ENCODE data around the gene TOMM70.

Gene TOMM70

GRCh38 chr3:100386437-100387074, 14.3 kb downstream of the TOMM70 start:
- no peak overlapping the region for H3K4me3 ChIP-seq (ENCODE audit: low read length)
- H3F3A ChIP-seq (ENCODE audit: insufficient read depth, low read length), result no peaks in the 10 kb centered on the region; the same call in 1 of the 2 replicates
- H3K9me2 ChIP-seq (replicated peaks; ENCODE audit: insufficient read depth, low read length), result no peaks in the 10 kb centered on the region
- TF ChIP-seq CTCF (IDR thresholded peaks at IDR 0.05; ENCODE audit: low read length), result no peak
- no peak for TF ChIP-seq EZH2 (optimal IDR thresholded peaks at IDR 0.05; ENCODE audit: low read depth, low read length)
- TF ChIP-seq EZH2phosphoT487 (IDR thresholded peaks at IDR 0.05; ENCODE audit: low read length), result no peak
- H2AFZ ChIP-seq (ENCODE audit: low read length), result no peak overlapping the region
- no peak overlapping the region for H3K27ac ChIP-seq (ENCODE audit: low read length)
- peaks cover 8% of the 10 kb centered on the region; the same call in 1 of the 2 replicates for H3K36me3 ChIP-seq (replicated peaks; ENCODE audit: insufficient read depth, low read length)
- H4K20me1 ChIP-seq (ENCODE audit: insufficient read depth, low read length), result peaks cover 8% of the 10 kb centered on the region; the same call in 1 of the 2 replicates
- H3K4me2 ChIP-seq (ENCODE audit: low read depth, low read length), result no peak overlapping the region
- H3K9ac ChIP-seq (ENCODE audit: low read length), result no peak overlapping the region
- DNase-seq, result no peak
- no peaks in the 10 kb centered on the region for H3K9me3 ChIP-seq (replicated peaks; ENCODE audit: insufficient read depth, low read length)
- peaks cover 87% of the 10 kb centered on the region for H3K79me2 ChIP-seq (ENCODE audit: low read length)
- H3K4me1 ChIP-seq (ENCODE audit: low read length), result no peaks in the 10 kb centered on the region
- H3K27me3 ChIP-seq (replicated peaks; ENCODE audit: insufficient read depth, low read length), result no peaks in the 10 kb centered on the region

- Histone ChIP-seq H3K27ac (ENCODE audit: low read length) (no peak overlapping the region), H3K79me2 (ENCODE audit: low read length) (peaks cover 78% of the 10 kb centered on the region), H3K36me3 (replicated peaks; ENCODE audit: insufficient read depth, low read length) (peaks cover 17% of the 10 kb centered on the region; the same call in 1 of the 2 replicates)
Observed at GRCh38 chr3:100384733-100385525, 16.0 kb downstream of the TOMM70 start.

GRCh38 chr3:100376301-100376700, 24.6 kb downstream of the TOMM70 start:
- Histone ChIP-seq H3K27me3 (replicated peaks; ENCODE audit: insufficient read depth, low read length) (no peaks in the 10 kb centered on the region), H3K4me3 (ENCODE audit: low read length) (no peak overlapping the region), H3K79me2 (ENCODE audit: low read length) (0 out of 2 replicates have a peak, but pooled peaks cover 10% of the 10 kb centered on the region), H3K27ac (ENCODE audit: low read length) (no peak overlapping the region), H3F3A (ENCODE audit: insufficient read depth, low read length) (no peaks in the 10 kb centered on the region), H2AFZ (ENCODE audit: low read length) (no peak overlapping the region), H4K20me1 (ENCODE audit: insufficient read depth, low read length) (no peaks in the 10 kb centered on the region), H3K36me3 (replicated peaks; ENCODE audit: insufficient read depth, low read length) (peaks cover 18% of the 10 kb centered on the region), H3K9ac (ENCODE audit: low read length) (no peak overlapping the region), H3K4me2 (ENCODE audit: low read depth, low read length) (no peak overlapping the region), H3K9me2 (replicated peaks; ENCODE audit: insufficient read depth, low read length) (no peaks in the 10 kb centered on the region), H3K4me1 (ENCODE audit: low read length) (no peaks in the 10 kb centered on the region), H3K9me3 (replicated peaks; ENCODE audit: insufficient read depth, low read length) (no peaks in the 10 kb centered on the region)
- no peak for DNase-seq
- no peak for TF ChIP-seq EZH2 (optimal IDR thresholded peaks at IDR 0.05; ENCODE audit: low read depth, low read length)
- no peak for TF ChIP-seq EZH2phosphoT487 (IDR thresholded peaks at IDR 0.05; ENCODE audit: low read length)
- TF ChIP-seq CTCF (IDR thresholded peaks at IDR 0.05; ENCODE audit: low read length), result no peak

More at GRCh38 chr3:100384733-100385525, 16.0 kb downstream of the TOMM70 start:
- H3K4me3 ChIP-seq (ENCODE audit: low read length), result no peak overlapping the region
- H3K4me1 ChIP-seq (ENCODE audit: low read length), result no peaks in the 10 kb centered on the region
- no peaks in the 10 kb centered on the region for H3K9me3 ChIP-seq (replicated peaks; ENCODE audit: insufficient read depth, low read length)
- H3K9ac ChIP-seq (ENCODE audit: low read length), result no peak overlapping the region
- H3K4me2 ChIP-seq (ENCODE audit: low read depth, low read length), result no peak overlapping the region
- no peaks in the 10 kb centered on the region; the same call in 1 of the 2 replicates for H3F3A ChIP-seq (ENCODE audit: insufficient read depth, low read length)
- no peak for DNase-seq
- no peak overlapping the region for H2AFZ ChIP-seq (ENCODE audit: low read length)
- no peaks in the 10 kb centered on the region for H3K27me3 ChIP-seq (replicated peaks; ENCODE audit: insufficient read depth, low read length)
- TF ChIP-seq EZH2 (optimal IDR thresholded peaks at IDR 0.05; ENCODE audit: low read depth, low read length) (no peak), EZH2phosphoT487 (IDR thresholded peaks at IDR 0.05; ENCODE audit: low read length) (no peak), CTCF (IDR thresholded peaks at IDR 0.05; ENCODE audit: low read length) (no peak)
- no peaks in the 10 kb centered on the region for H3K9me2 ChIP-seq (replicated peaks; ENCODE audit: insufficient read depth, low read length)
- peaks cover 8% of the 10 kb centered on the region; the same call in 1 of the 2 replicates for H4K20me1 ChIP-seq (ENCODE audit: insufficient read depth, low read length)
